Tibial nerve (tissue), 4 donors: Measurements from ENCODE around the gene RNPEPL1. TPM values are rescaled to one million over a fixed set of nuclear protein-coding genes. Genes with fewer than 3 reads are reported as not detected.

Source experiments
- DNase-seq, 2 donors: peaks; one replicate each; pipeline ENCODE4 v3.0.0-alpha.2; 2019; ENCODE audit warnings: low spot score in 2 of 2
- H3K27ac ChIP-seq, 4 donors: fragments of 200-600 bp; sonication (generic) in 3 of 4; one replicate each; pipeline ENCODE4 v1.5.1; 2017 to 2019; ENCODE audit warnings: mild to moderate bottlenecking in 1 of 4
- H3K27me3 ChIP-seq, 2 donors: fragments of 200-600 bp; sonication (generic) in 1 of 2; one replicate each; pipeline versions ENCODE4 v1.5.1 to v1.6.0; 2017 to 2019
- H3K36me3 ChIP-seq, 3 donors: fragments of 200-600 bp; sonication (generic); one replicate each; pipeline ENCODE4 v1.5.1; 2018 to 2019
- H3K4me1 ChIP-seq, 4 donors: fragments of 200-600 bp; sonication (generic) in 3 of 4; one replicate each; pipeline ENCODE4 v1.5.1; 2017 to 2019
- H3K4me3 ChIP-seq, 4 donors: fragments of 200-600 bp; sonication (generic) in 3 of 4; one replicate each; pipeline ENCODE4 v1.5.1; 2017 to 2019; ENCODE audit warnings: mild to moderate bottlenecking in 1 of 4, moderate library complexity in 1 of 4
- H3K9me3 ChIP-seq, 4 donors: fragments of 200-600 bp; sonication (generic) in 3 of 4; one replicate each; pipeline ENCODE4 v1.5.1; 2017 to 2019
- EP300 ChIP-seq, 2 donors: sonication (generic); formaldehyde crosslinking; IDR thresholded peaks; one replicate each; pipeline ENCODE4 v1.6.1; 2017; ENCODE audit warnings: antibody characterized with exemption in 2 of 2, mild to moderate bottlenecking in 1 of 2
- POLR2A ChIP-seq, 2 donors: fragments of 450-650 bp; IDR thresholded peaks; one replicate each; pipeline ENCODE4 v1.6.1; 2017; ENCODE audit warnings: antibody characterized with exemption in 2 of 2, mild to moderate bottlenecking in 2 of 2, moderate library complexity in 2 of 2
- WGBS, 2 donors: methylation state at CpG; one replicate each; pipeline ENCODE4 v1.1.5; 2018; 5-methylcytosine and 5-hydroxymethylcytosine counted together
- total RNA-seq, 4 donors: library from RNA; depleted of rRNA; stranded (reverse); fragments of >200 nt; gene quantifications; one replicate each; pipeline ENCODE4 v1.1.0, GENCODE V29; 2016
- TF ChIP-seq, protein P1 (sequence below), 5 experiments: fragments of 200-600 bp in 3 of 5; fragments of 450-650 bp in 2 of 5; sonication (generic) in 3 of 5; IDR thresholded peaks; one replicate each; pipeline ENCODE4 v1.5.1; 2016 to 2019; ENCODE audit warnings: antibody characterized with exemption in 5 of 5, mild to moderate bottlenecking in 3 of 5, moderate library complexity in 2 of 5

The RNPEPL1 gene
- total RNA-seq, 4 donors from 2014 or later, result 55.3 to 90.6 (median 64.0) TPM

DNA sequence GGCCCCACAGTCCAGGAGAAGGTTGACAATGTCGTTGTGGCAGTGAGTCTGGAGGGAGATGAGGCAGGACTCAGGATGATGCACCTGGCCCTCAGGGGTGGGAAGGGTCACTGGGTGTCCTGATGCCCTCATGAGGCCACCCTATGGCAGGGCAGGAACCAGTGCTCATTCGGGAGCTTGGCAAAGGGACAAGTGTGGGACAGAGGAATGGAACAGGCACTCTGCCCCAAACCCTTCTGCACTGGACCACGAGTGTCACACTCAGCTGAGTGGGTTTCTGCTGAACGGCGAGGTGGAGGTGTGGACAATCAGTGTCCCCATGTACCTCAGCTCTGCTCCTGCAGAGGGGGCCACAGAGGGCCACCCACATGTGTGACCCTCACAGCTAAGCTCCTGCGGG, 42.5 kb upstream of the RNPEPL1 start:
- no peak overlapping the region for H3K27ac ChIP-seq
- H3K36me3 ChIP-seq, result peaks cover 0 to 88% (median 20%) of the 10 kb centered on the region in 3 donors
- 95 to 97% methylated on average over 3 to 6 of the region's 6 CpGs for WGBS, 2 donors
- no peak for TF ChIP-seq EP300 (IDR thresholded peaks at IDR 0.05)
- TF ChIP-seq, protein P1, sequence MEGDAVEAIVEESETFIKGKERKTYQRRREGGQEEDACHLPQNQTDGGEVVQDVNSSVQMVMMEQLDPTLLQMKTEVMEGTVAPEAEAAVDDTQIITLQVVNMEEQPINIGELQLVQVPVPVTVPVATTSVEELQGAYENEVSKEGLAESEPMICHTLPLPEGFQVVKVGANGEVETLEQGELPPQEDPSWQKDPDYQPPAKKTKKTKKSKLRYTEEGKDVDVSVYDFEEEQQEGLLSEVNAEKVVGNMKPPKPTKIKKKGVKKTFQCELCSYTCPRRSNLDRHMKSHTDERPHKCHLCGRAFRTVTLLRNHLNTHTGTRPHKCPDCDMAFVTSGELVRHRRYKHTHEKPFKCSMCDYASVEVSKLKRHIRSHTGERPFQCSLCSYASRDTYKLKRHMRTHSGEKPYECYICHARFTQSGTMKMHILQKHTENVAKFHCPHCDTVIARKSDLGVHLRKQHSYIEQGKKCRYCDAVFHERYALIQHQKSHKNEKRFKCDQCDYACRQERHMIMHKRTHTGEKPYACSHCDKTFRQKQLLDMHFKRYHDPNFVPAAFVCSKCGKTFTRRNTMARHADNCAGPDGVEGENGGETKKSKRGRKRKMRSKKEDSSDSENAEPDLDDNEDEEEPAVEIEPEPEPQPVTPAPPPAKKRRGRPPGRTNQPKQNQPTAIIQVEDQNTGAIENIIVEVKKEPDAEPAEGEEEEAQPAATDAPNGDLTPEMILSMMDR (IDR thresholded peaks at IDR 0.05), result no peak
- H3K27me3 ChIP-seq, result peaks cover 0 to 3% of the 10 kb centered on the region in 2 donors
- H3K9me3 ChIP-seq, result peaks cover 0 to 5% (median 0%) of the 10 kb centered on the region in 4 donors
- no peaks in the 10 kb centered on the region for H3K4me1 ChIP-seq
- no peak for DNase-seq
- no peak overlapping the region for H3K4me3 ChIP-seq

DNA sequence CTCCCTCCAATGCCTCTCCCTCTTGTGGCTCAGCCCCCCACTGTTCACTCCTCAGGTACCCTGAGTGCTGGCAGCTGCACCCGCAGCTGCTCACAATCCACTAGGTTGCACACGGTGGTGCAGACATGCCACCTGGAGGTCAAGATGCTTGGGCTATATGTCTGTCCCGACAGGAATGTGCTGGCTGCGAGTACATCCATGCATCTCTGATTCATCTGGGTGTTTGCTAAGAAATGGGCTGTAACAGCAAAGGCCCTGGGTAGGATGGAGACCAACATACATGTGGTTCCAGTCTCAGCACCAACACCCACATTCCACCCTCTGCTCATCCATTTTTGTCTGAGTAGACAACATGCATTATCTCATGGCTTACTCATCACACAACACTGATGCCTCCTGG, 41.8 kb upstream of the RNPEPL1 start:
- Histone ChIP-seq H3K9me3 (peaks cover 0 to 12% (median 0%) of the 10 kb centered on the region in 4 donors), H3K4me3 (no peak overlapping the region), H3K27ac (no peak overlapping the region), H3K27me3 (no peaks in the 10 kb centered on the region), H3K36me3 (peaks cover 0 to 96% (median 20%) of the 10 kb centered on the region in 3 donors), H3K4me1 (no peaks in the 10 kb centered on the region)
- WGBS, 2 donors, result 90 to 100% methylated on average over 3 to 4 of the region's 4 CpGs
- TF ChIP-seq POLR2A (IDR thresholded peaks at IDR 0.05), result no peak
- no peak for TF ChIP-seq EP300 (IDR thresholded peaks at IDR 0.05)
- TF ChIP-seq, protein P1 (IDR thresholded peaks at IDR 0.05), result no peak
- DNase-seq, result no peak

DNA sequence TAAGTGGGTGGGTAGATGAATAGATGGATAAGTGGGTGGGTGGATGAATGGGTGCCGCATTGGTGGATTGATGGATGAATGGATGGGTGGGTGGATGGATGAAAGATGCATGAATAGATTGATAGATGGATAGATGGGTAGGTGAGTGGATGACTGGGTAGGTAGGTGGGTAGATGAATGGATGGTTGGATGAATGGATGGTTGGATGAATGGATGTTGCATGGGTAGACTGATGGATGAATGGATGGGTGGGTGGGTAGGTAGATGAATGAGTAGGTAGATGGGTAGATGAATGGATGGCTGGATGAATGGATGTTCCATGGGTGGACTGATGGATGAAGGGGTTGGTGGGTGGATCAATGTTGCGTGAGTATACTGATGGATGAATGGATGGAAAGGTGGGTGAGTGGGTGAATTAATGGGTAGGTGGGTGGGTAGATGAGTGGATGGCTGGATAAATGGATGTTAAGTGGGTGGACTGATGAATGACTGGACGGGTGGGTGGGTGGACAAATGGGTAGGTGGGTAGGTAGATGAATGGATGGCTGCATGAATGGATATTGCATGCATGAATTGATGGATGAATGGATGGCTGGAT, 41.0 kb upstream of the RNPEPL1 start:
- no peak for DNase-seq
- H3K27ac ChIP-seq, result no peak overlapping the region
- WGBS, 2 donors, result 75 to 77% methylated on average over 3 of the region's 3 CpGs
- no peaks in the 10 kb centered on the region for H3K4me1 ChIP-seq
- peaks cover 0 to 19% (median under 1%) of the 10 kb centered on the region in 4 donors for H3K9me3 ChIP-seq
- no peak overlapping the region for H3K4me3 ChIP-seq
- TF ChIP-seq POLR2A (IDR thresholded peaks at IDR 0.05) (no peak), EP300 (IDR thresholded peaks at IDR 0.05) (no peak)
- TF ChIP-seq, protein P1 (IDR thresholded peaks at IDR 0.05), result no peak
- H3K36me3 ChIP-seq, result peaks cover 0 to 96% (median 18%) of the 10 kb centered on the region in 3 donors
- H3K27me3 ChIP-seq, result no peaks in the 10 kb centered on the region

DNA sequence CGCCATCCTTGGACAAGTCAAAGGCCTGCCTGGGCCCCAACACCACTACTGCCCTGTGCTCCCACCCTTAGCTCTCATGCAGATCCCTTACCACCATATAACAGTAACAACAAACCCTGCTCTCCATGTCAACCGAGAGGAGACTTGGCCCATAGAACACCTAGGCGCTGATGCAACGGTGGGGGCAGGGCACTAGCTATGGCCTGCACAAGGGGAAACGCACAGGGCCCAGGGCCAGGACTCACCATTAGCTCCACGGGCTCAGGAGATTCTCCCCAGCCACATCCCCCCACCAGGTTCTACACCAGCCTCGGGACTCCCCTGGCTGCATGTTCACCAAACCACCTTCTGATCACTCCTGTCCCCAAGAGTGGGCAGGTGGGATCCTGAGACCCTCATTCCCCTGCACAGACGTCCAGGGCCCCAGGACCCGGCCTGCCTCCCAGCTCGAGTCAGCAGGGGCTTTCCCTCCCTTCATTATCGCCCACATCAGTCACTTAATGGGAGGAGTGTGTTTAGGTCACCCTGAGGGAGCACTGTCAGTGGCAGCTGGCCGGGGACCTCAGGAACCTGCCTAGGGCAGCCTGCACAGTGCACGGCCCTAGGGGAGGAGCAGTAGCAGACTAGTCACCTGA, 39.8 kb upstream of the RNPEPL1 start:
- DNase-seq, result no peak

More for the DNA sequence above, 39.8 kb upstream of the RNPEPL1 start:
- Histone ChIP-seq H3K36me3 (peaks cover 0 to 94% (median 8%) of the 10 kb centered on the region in 3 donors), H3K27ac (no peak overlapping the region), H3K9me3 (peaks cover 0 to 26% (median 3%) of the 10 kb centered on the region in 4 donors), H3K4me3 (no peak overlapping the region), H3K27me3 (no peaks in the 10 kb centered on the region), H3K4me1 (no peaks in the 10 kb centered on the region)
- TF ChIP-seq, protein P1 (IDR thresholded peaks at IDR 0.05), result no peak
- TF ChIP-seq POLR2A (IDR thresholded peaks at IDR 0.05), result no peak
- no peak for TF ChIP-seq EP300 (IDR thresholded peaks at IDR 0.05)
- 91 to 94% methylated on average over 12 to 13 of the region's 13 CpGs for WGBS, 2 donors
